IMR-90 (cell line): Measurements from ENCODE around the gene CCDC136. TPM values are rescaled to one million over a fixed set of nuclear protein-coding genes. Genes with fewer than 3 reads are reported as not detected.

ENCODE experiments used
- ATAC-seq: fragments of 200-7000 bp; cut with Tn5 transposase; 2 replicates; pipeline ENCODE4 v1.9.1; 2020; ENCODE audit warnings: low read depth, mild to moderate bottlenecking, moderate library complexity
- BruUV-seq: library from RNA; stranded (reverse); fragments of 400-500 nt; replicated peaks from 2 replicates; lab custom pipeline; 2021; lab: Mats Ljungman, UMichigan
- CTCF ChIA-PET: fragments of 300-600 bp; formaldehyde crosslinking; extraction: SDS; loops from one replicate; lab custom pipeline; 2021; ENCODE audit warnings: antibody characterized with exemption; lab: Yijun Ruan, JAX
- POLR2A ChIA-PET: fragments of 300-600 bp; sonication (Branson Sonifier 250); formaldehyde crosslinking; loops from one replicate; lab custom pipeline; 2022; ENCODE audit warnings: antibody characterized with exemption; ENCODE audit not compliant: unreplicated experiment; lab: Charles Lee
- DNase-seq: peaks from one replicate; pipeline ENCODE4 v3.0.0; 2013
- H2AFZ ChIP-seq: replicated peaks from 2 replicates; pipeline ENCODE3; 2013; ENCODE audit warnings: low read length, mild to moderate bottlenecking; ENCODE audit not compliant: poor library complexity
- H2AK5ac ChIP-seq: 2 replicates; pipeline ENCODE4 v1.6.1; 2013; ENCODE audit warnings: low read depth, low read length, inconsistent platforms
- H2AK9ac ChIP-seq: replicated peaks from 2 replicates; pipeline ENCODE3; 2013; ENCODE audit warnings: mild to moderate bottlenecking, low read depth, low read length, moderate library complexity; ENCODE audit not compliant: poor library complexity
- H2BK120ac ChIP-seq: 2 replicates; pipeline ENCODE4 v1.6.1; 2013; ENCODE audit warnings: low read depth, low read length, inconsistent platforms
- H2BK15ac ChIP-seq: 3 replicates; pipeline ENCODE4 v1.6.1; 2013; ENCODE audit warnings: low read depth, low read length, inconsistent platforms
- H2BK20ac ChIP-seq: 2 replicates; pipeline ENCODE4 v1.6.1; 2013; ENCODE audit warnings: low read depth, mild to moderate bottlenecking, inconsistent platforms, low read length, moderate library complexity
- H2BK5ac ChIP-seq: 2 replicates; pipeline ENCODE4 v1.6.1; 2013; ENCODE audit warnings: mild to moderate bottlenecking, low read depth, low read length, inconsistent platforms; ENCODE audit not compliant: poor library complexity, severe bottlenecking
- H3K14ac ChIP-seq: replicated peaks from 2 replicates; pipeline ENCODE4 v1.6.1; 2013; ENCODE audit warnings: low read depth, low read length, inconsistent platforms
- H3K18ac ChIP-seq: 2 replicates; pipeline ENCODE4 v1.6.1; 2013; ENCODE audit warnings: low read depth, low read length, control low read depth
- H3K23ac ChIP-seq: 2 replicates; pipeline ENCODE4 v1.6.1; 2013; ENCODE audit warnings: low read depth, low read length, inconsistent platforms
- H3K27ac ChIP-seq: 2 replicates; pipeline ENCODE4 v1.5.1; 2013; ENCODE audit warnings: mild to moderate bottlenecking, control low read depth, low read length; ENCODE audit not compliant: insufficient read depth
- H3K27me3 ChIP-seq: 2 replicates; pipeline ENCODE4 v1.6.1; 2013; ENCODE audit warnings: low read length; ENCODE audit not compliant: control insufficient read depth, insufficient read depth
- H3K36me3 ChIP-seq: 2 replicates; pipeline ENCODE4 v1.6.1; 2013; ENCODE audit warnings: low read length, mixed read lengths; ENCODE audit not compliant: control insufficient read depth, insufficient read depth
- H3K4ac ChIP-seq: 2 replicates; pipeline ENCODE4 v1.6.1; 2013; ENCODE audit warnings: low read depth, low read length, inconsistent platforms
- H3K4me1 ChIP-seq: 2 replicates; pipeline ENCODE4 v1.6.1; 2013; ENCODE audit warnings: low read length, mixed read lengths; ENCODE audit not compliant: control insufficient read depth, insufficient read depth
- H3K4me2 ChIP-seq: 2 replicates; pipeline ENCODE4 v1.6.1; 2013; ENCODE audit warnings: low read depth, mild to moderate bottlenecking, control low read depth, low read length, moderate library complexity
- H3K4me3 ChIP-seq: 2 replicates; pipeline ENCODE4 v1.5.1; 2013; ENCODE audit warnings: low read depth, mild to moderate bottlenecking, control low read depth, low read length, moderate library complexity; ENCODE audit not compliant: insufficient read depth
- H3K56ac ChIP-seq: 2 replicates; pipeline ENCODE4 v1.6.1; 2013; ENCODE audit warnings: low read length, inconsistent platforms; ENCODE audit not compliant: insufficient read depth; ENCODE audit errors: extremely low read depth
- H3K79me1 ChIP-seq, 2 experiments: 2 replicates each; pipeline ENCODE4 v1.6.1; 2013; ENCODE audit warnings: low read length in 2 of 2, inconsistent platforms in 1 of 2, low read depth in 1 of 2
- H3K9ac ChIP-seq: 2 replicates; pipeline ENCODE4 v1.6.1; 2013; ENCODE audit warnings: low read depth, low read length, control low read depth
- H3K9me1 ChIP-seq: 2 replicates; pipeline ENCODE4 v1.6.1; 2013; ENCODE audit warnings: low read length, inconsistent platforms; ENCODE audit not compliant: insufficient read depth
- H3K9me3 ChIP-seq: 2 replicates; pipeline ENCODE4 v1.6.1; 2013; ENCODE audit warnings: low read length; ENCODE audit not compliant: control insufficient read depth, insufficient read depth
- H4K20me1 ChIP-seq: 2 replicates; pipeline ENCODE4 v1.6.1; 2013; ENCODE audit warnings: low read length, inconsistent platforms; ENCODE audit not compliant: insufficient read depth
- H4K5ac ChIP-seq: 2 replicates; pipeline ENCODE4 v1.6.1; 2013; ENCODE audit warnings: mild to moderate bottlenecking, low read depth, low read length, control low read depth
- H4K8ac ChIP-seq, 2 experiments: 2 replicates each; pipeline ENCODE4 v1.6.1; 2013; ENCODE audit warnings: low read depth in 2 of 2, low read length in 2 of 2, control low read depth in 1 of 2, inconsistent platforms in 1 of 2
- H4K91ac ChIP-seq: 2 replicates; pipeline ENCODE4 v1.6.1; 2013; ENCODE audit warnings: low read depth, low read length, inconsistent platforms; ENCODE audit not compliant: insufficient read depth
- BHLHE40 ChIP-seq: fragments of 150-350 bp; IDR thresholded peaks from 2 replicates; pipeline ENCODE4 v1.6.1; 2016; ENCODE audit warnings: mild to moderate bottlenecking, low read depth, low read length
- CEBPB ChIP-seq: IDR thresholded peaks from 2 replicates; pipeline ENCODE4 v1.6.1; 2012; ENCODE audit warnings: low read depth, low read length, improper control_type of control experiment
- CHD1 ChIP-seq: IDR thresholded peaks from 2 replicates; pipeline ENCODE4 v1.6.1; 2012; ENCODE audit warnings: low read depth, low read length, improper control_type of control experiment
- CTCF ChIP-seq: conservative IDR thresholded peaks from 2 replicates; pipeline ENCODE4 v1.5.1; 2012; ENCODE audit warnings: mild to moderate bottlenecking, low read depth, low read length, improper control_type of control experiment
- ELK1 ChIP-seq: fragments of 150-350 bp; IDR thresholded peaks from 2 replicates; pipeline ENCODE4 v1.6.1; 2016; ENCODE audit warnings: low read depth, mild to moderate bottlenecking, low read length, moderate library complexity, borderline replicate concordance
- FOS ChIP-seq: fragments of 150-350 bp; IDR thresholded peaks from 2 replicates; pipeline ENCODE4 v1.6.1; 2016; ENCODE audit warnings: low read depth, low read length
- MAZ ChIP-seq: IDR thresholded peaks from 2 replicates; pipeline ENCODE4 v1.6.1; 2012; ENCODE audit warnings: low read depth, mild to moderate bottlenecking, low read length, improper control_type of control experiment, moderate library complexity, borderline replicate concordance
- MXI1 ChIP-seq: IDR thresholded peaks from 2 replicates; pipeline ENCODE4 v1.6.1; 2012; ENCODE audit warnings: low read depth, mild to moderate bottlenecking, low read length, moderate library complexity, borderline replicate concordance
- POLR2A ChIP-seq: IDR thresholded peaks from 2 replicates; pipeline ENCODE4 v1.6.1; 2012; ENCODE audit warnings: mild to moderate bottlenecking, low read depth, low read length
- RAD21 ChIP-seq: IDR thresholded peaks from 2 replicates; pipeline ENCODE4 v1.6.1; 2012; ENCODE audit warnings: low read length, improper control_type of control experiment
- RCOR1 ChIP-seq: IDR thresholded peaks from 2 replicates; pipeline ENCODE4 v1.6.1; 2012; ENCODE audit warnings: mild to moderate bottlenecking, low read length, improper control_type of control experiment; ENCODE audit not compliant: insufficient replicate concordance
- RFX5 ChIP-seq: IDR thresholded peaks from 2 replicates; pipeline ENCODE4 v1.8.0; 2012; ENCODE audit warnings: low read depth, mild to moderate bottlenecking, low read length, moderate library complexity
- SMC3 ChIP-seq: fragments of 150-350 bp; IDR thresholded peaks from 2 replicates; pipeline ENCODE4 v1.6.1; 2016; ENCODE audit warnings: low read depth, mild to moderate bottlenecking, antibody characterized with exemption, low read length, moderate library complexity
- USF2 ChIP-seq: fragments of 150-350 bp; IDR thresholded peaks from 2 replicates; pipeline ENCODE4 v1.6.1; 2017; ENCODE audit warnings: mild to moderate bottlenecking, antibody characterized with exemption, low read length, low read depth
- WGBS, 2 experiments: methylation state at CpG; one replicate each; pipeline versions ENCODE4 v1.1.5 to v1.1.7; 2013; ENCODE audit warnings: missing lambda C conversion rate in 2 of 2; ENCODE audit not compliant: insufficient read length in 1 of 2; ENCODE audit errors: extremely low coverage in 2 of 2; 5-methylcytosine and 5-hydroxymethylcytosine counted together
- dilution Hi-C: fragments of 300-500 bp; cut with HindIII; formaldehyde crosslinking; loops from one replicate; pipeline ENCODE4 v1.14.3; 2018; ENCODE audit warnings: low sequenced_read_pairs; ENCODE audit not compliant: unreplicated experiment
- in situ Hi-C: fragments of 300-500 bp; cut with MboI; formaldehyde crosslinking; loops from 3 replicates; pipeline ENCODE4 v1.14.3; 2019; ENCODE audit warnings: low sequenced_read_pairs, inconsistent platforms, mixed read lengths
- intact Hi-C: fragments of 100-400 bp; cut with micrococcal nuclease; formaldehyde crosslinking; loops from 2 replicates; pipeline ENCODE4 v1.10.0; 2022
- polyA plus RNA-seq, 3 experiments: library from polyadenylated mRNA; depleted of rRNA; stranded (reverse); fragments of >200 nt; gene quantifications; 2 replicates each; pipeline ENCODE4 v1.2.3, GENCODE V29; 2012; ENCODE audit warnings: low replicate concordance in 1 of 3
- total RNA-seq: library from RNA; depleted of rRNA; stranded (reverse); fragments of >200 nt; gene quantifications from 2 replicates; pipeline ENCODE4 v1.2.3, GENCODE V29; 2012

The CCDC136 gene
- total and polyA plus RNA-seq, 2 of the 4 experiments (the other 2 are of a cell fraction) = 7.7 to 18.0 TPM

- in situ Hi-C loops (no loop called here), intact Hi-C loops (loop anchor here (5.0 kb wide), 1 partner anchor 37 kb away; no protein-coding TSS in a partner anchor), dilution Hi-C loops (no loop called here)
- H4K8ac ChIP-seq = peak overlapping the region; percentile 88 to 95; a peak in 3 of 4 replicates
- H3K18ac ChIP-seq = peak overlapping the region; percentile 76
- H3K56ac ChIP-seq = no peak overlapping the region
- H3K27ac ChIP-seq = no peak overlapping the region; the same call in 1 of the 2 replicates
- H2BK20ac ChIP-seq = no peak overlapping the region
- peak overlapping the region; percentile 94 for H3K4me2 ChIP-seq
- no peak overlapping the region for H2BK5ac ChIP-seq
- H3K4ac ChIP-seq = peak overlapping the region; percentile 31; the same call in 1 of the 2 replicates
- H4K20me1 ChIP-seq = no peaks in the 10 kb centered on the region
- H2BK120ac ChIP-seq = no peak overlapping the region
- peaks cover 6% of the 10 kb centered on the region for H3K4me1 ChIP-seq
- H2AFZ ChIP-seq = peak overlapping the region; percentile 94
- ChIA-PET CTCF (no interaction called here), POLR2A (no interaction called here)
- H3K23ac ChIP-seq = 0 out of 2 replicates have a peak overlapping the region, but pooled peaks have one; percentile 38
- BruUV-seq = no TSS peak
- H2BK15ac ChIP-seq = no peak overlapping the region; the same call in 2 of the 3 replicates
- no peak for DNase-seq
- peaks cover 0 to 13% of the 10 kb centered on the region in 2 experiments; a peak in 2 of 4 replicates for H3K79me1 ChIP-seq
- no peak overlapping the region for H3K14ac ChIP-seq
- H4K91ac ChIP-seq = 0 out of 2 replicates have a peak overlapping the region, but pooled peaks have one; percentile 41
- H4K5ac ChIP-seq = 0 out of 2 replicates have a peak overlapping the region, but pooled peaks have one; percentile 51
- ATAC-seq = peak; percentile 28
- 40% methylated on average over 2 of the region's 45 CpGs; no CpG with 5 or more reads in 1 of the 2 experiments for WGBS, 2 experiments
- H3K9me3 ChIP-seq = no peaks in the 10 kb centered on the region
- H2AK5ac ChIP-seq = peak overlapping the region; percentile 45; the same call in 1 of the 2 replicates
- no peaks in the 10 kb centered on the region for H3K9me1 ChIP-seq
- H3K9ac ChIP-seq = peak overlapping the region; percentile 78
- peaks cover 12% of the 10 kb centered on the region; the same call in 1 of the 2 replicates for H3K27me3 ChIP-seq
- peak overlapping the region; percentile 44 for H2AK9ac ChIP-seq
- peak overlapping the region; percentile 95 for H3K4me3 ChIP-seq
- peaks cover 5% of the 10 kb centered on the region for H3K36me3 ChIP-seq
- TF ChIP-seq CTCF (no peak), SMC3 (no peak), RAD21 (no peak), USF2 (no peak), CEBPB (no peak), BHLHE40 (no peak), RFX5 (no peak), CHD1 (no peak), MXI1 (no peak), FOS (no peak), MAZ (no peak), POLR2A (no peak), ELK1 (no peak), RCOR1 (no peak)
These were observed 1.3 kb upstream of the CCDC136 start for GRCh38 chr7:128790315-128791041.
